ENCODE results near the gene KCNK13.

- TF ChIP-seq CTCF (IDR thresholded peaks at IDR 0.05; ENCODE audit: low read depth, low read length, poor library complexity, severe bottlenecking) (no peak), EZH2phosphoT487 (IDR thresholded peaks at IDR 0.05; ENCODE audit: borderline replicate concordance, low read length) (no peak)
Observed at GRCh38 chr14:90139199-90139598, 77.4 kb downstream of the KCNK13 start.
